ENCODE data around the gene ZNFX1.

GRCh38 chr20:49285233-49285668, 7.4 kb upstream of the ZNFX1 start:
- TF ChIP-seq, protein P1, sequence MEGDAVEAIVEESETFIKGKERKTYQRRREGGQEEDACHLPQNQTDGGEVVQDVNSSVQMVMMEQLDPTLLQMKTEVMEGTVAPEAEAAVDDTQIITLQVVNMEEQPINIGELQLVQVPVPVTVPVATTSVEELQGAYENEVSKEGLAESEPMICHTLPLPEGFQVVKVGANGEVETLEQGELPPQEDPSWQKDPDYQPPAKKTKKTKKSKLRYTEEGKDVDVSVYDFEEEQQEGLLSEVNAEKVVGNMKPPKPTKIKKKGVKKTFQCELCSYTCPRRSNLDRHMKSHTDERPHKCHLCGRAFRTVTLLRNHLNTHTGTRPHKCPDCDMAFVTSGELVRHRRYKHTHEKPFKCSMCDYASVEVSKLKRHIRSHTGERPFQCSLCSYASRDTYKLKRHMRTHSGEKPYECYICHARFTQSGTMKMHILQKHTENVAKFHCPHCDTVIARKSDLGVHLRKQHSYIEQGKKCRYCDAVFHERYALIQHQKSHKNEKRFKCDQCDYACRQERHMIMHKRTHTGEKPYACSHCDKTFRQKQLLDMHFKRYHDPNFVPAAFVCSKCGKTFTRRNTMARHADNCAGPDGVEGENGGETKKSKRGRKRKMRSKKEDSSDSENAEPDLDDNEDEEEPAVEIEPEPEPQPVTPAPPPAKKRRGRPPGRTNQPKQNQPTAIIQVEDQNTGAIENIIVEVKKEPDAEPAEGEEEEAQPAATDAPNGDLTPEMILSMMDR (IDR thresholded peaks at IDR 0.05): no peak
- TF ChIP-seq POLR2A (IDR thresholded peaks at IDR 0.05): no peak
